A549 (cell line): ENCODE results near the gene SNAP25.

Experiments
- BHLHE40 ChIP-seq: IDR thresholded peaks from 2 replicates; pipeline ENCODE4 v1.6.1; 2012; ENCODE audit warnings: low read depth, low read length, inconsistent platforms
- EP300 ChIP-seq, 2 experiments: fragments of >200 bp; sonication (Bioruptor Twin); formaldehyde crosslinking; IDR thresholded peaks; 2 replicates in 1 of 2; 3 replicates in 1 of 2; pipeline ENCODE4 v1.6.1; 2016 to 2017
- ESRRA ChIP-seq: fragments of 150-350 bp; IDR thresholded peaks from 2 replicates; pipeline ENCODE4 v1.6.1; 2014; ENCODE audit warnings: mild to moderate bottlenecking, low read length, borderline replicate concordance
- HEYL ChIP-seq: fragments of 250-450 bp; sonication (Bioruptor Pico); IDR thresholded peaks from 2 replicates; pipeline ENCODE4 v1.8.0; 2021; ENCODE audit warnings: mild to moderate bottlenecking, moderate library complexity
- HOXA7 ChIP-seq: fragments of 250-450 bp; sonication (Bioruptor Pico); IDR thresholded peaks from 2 replicates; pipeline ENCODE4 v1.5.0; 2020; ENCODE audit warnings: mild to moderate bottlenecking, moderate library complexity
- MAFK ChIP-seq: fragments of 450-650 bp; IDR thresholded peaks from 2 replicates; pipeline ENCODE4 v1.6.1; 2014; ENCODE audit not compliant: partially characterized antibody
- MAX ChIP-seq: IDR thresholded peaks from 2 replicates; pipeline ENCODE4 v1.6.1; 2012
- POLR2A ChIP-seq: IDR thresholded peaks from 2 replicates; pipeline ENCODE4 v1.6.1; 2012; ENCODE audit warnings: mild to moderate bottlenecking, low read length
- ZFP36 ChIP-seq: fragments of 450-650 bp; IDR thresholded peaks from 2 replicates; pipeline ENCODE4 v1.6.1; 2014; ENCODE audit warnings: borderline replicate concordance; ENCODE audit not compliant: partially characterized antibody
- TF ChIP-seq, protein P1 (sequence below): fragments of >200 bp; sonication (Bioruptor Twin); formaldehyde crosslinking; IDR thresholded peaks from 3 replicates; pipeline ENCODE4 v1.5.1; 2016

GRCh38 chr20:10236540-10237533 is 18.2 kb downstream of the SNAP25 start:
- TF ChIP-seq, protein P1, sequence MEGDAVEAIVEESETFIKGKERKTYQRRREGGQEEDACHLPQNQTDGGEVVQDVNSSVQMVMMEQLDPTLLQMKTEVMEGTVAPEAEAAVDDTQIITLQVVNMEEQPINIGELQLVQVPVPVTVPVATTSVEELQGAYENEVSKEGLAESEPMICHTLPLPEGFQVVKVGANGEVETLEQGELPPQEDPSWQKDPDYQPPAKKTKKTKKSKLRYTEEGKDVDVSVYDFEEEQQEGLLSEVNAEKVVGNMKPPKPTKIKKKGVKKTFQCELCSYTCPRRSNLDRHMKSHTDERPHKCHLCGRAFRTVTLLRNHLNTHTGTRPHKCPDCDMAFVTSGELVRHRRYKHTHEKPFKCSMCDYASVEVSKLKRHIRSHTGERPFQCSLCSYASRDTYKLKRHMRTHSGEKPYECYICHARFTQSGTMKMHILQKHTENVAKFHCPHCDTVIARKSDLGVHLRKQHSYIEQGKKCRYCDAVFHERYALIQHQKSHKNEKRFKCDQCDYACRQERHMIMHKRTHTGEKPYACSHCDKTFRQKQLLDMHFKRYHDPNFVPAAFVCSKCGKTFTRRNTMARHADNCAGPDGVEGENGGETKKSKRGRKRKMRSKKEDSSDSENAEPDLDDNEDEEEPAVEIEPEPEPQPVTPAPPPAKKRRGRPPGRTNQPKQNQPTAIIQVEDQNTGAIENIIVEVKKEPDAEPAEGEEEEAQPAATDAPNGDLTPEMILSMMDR: no peak
- TF ChIP-seq MAFK (no peak), ZFP36 (no peak), MAX (no peak), EP300 (IDR thresholded peaks at IDR 0.05) (no peak), HEYL (CRISPR knock-in tag) (no peak), POLR2A (no peak), BHLHE40 (no peak), ESRRA (no peak), HOXA7 (CRISPR knock-in tag) (no peak)
